GM19099 (cell line): Measurements from ENCODE around the gene KIF12.

Experiments
- POLR2A ChIP-seq: IDR thresholded peaks from 3 replicates; pipeline ENCODE4 v1.6.1; 2011; ENCODE audit warnings: low read depth; ENCODE audit not compliant: insufficient read length; ENCODE audit errors: extremely low read depth

Gene KIF12

GRCh38 chr9:114096866-114097612 lies 2.1 kb downstream of the KIF12 start:
- no peak for TF ChIP-seq POLR2A

GRCh38 chr9:114096041-114096511 lies 3.0 kb downstream of the KIF12 start:
- no peak for TF ChIP-seq POLR2A

GRCh38 chr9:114094971-114095370 lies 4.1 kb downstream of the KIF12 start:
- no peak for TF ChIP-seq POLR2A

GRCh38 chr9:114093761-114094505 lies 5.2 kb downstream of the KIF12 start:
- TF ChIP-seq POLR2A: no peak

GRCh38 chr9:114093031-114093471 lies 6.0 kb downstream of the KIF12 start:
- TF ChIP-seq POLR2A: no peak

- no peak for TF ChIP-seq POLR2A
Observed at GRCh38 chr9:114092336-114092735, 6.8 kb downstream of the KIF12 start.

GRCh38 chr9:114091711-114092110 lies 7.4 kb downstream of the KIF12 start:
- no peak for TF ChIP-seq POLR2A

GRCh38 chr9:114090798-114091197 lies 8.3 kb downstream of the KIF12 start:
- TF ChIP-seq POLR2A: no peak

GRCh38 chr9:114089206-114089840 lies 9.8 kb downstream of the KIF12 start:
- TF ChIP-seq POLR2A: no peak

- no peak for TF ChIP-seq POLR2A
Observed at GRCh38 chr9:114088571-114089170, 10.4 kb downstream of the KIF12 start.

- no peak for TF ChIP-seq POLR2A
Observed at GRCh38 chr9:114087721-114088120, 11.4 kb downstream of the KIF12 start.

- no peak for TF ChIP-seq POLR2A
Observed at GRCh38 chr9:114086607-114087006, 12.5 kb downstream of the KIF12 start.

- no peak for TF ChIP-seq POLR2A
Observed at GRCh38 chr9:114086009-114086408, 13.1 kb downstream of the KIF12 start.

GRCh38 chr9:114085387-114085789 lies 13.7 kb downstream of the KIF12 start:
- TF ChIP-seq POLR2A: no peak
